Osteoblast (primary cell): ENCODE results near the gene PRUNE1. TPM values are rescaled to one million over a fixed set of nuclear protein-coding genes. Genes with fewer than 3 reads are reported as not detected.
A peak's percentile ranks its signal among the peaks of the same experiment; 100 is the strongest.

Experiments
- DNase-seq: peaks from one replicate; pipeline ENCODE4 v3.0.0; 2011; ENCODE audit warnings: low spot score, mixed read lengths; ENCODE audit not compliant: insufficient read length; ENCODE audit errors: missing footprints
- H2AFZ ChIP-seq: 2 replicates; pipeline ENCODE4 v1.6.0; 2011; ENCODE audit warnings: mild to moderate bottlenecking, low read length
- H3K27ac ChIP-seq: 2 replicates; pipeline ENCODE4 v1.5.1; 2011; ENCODE audit warnings: mild to moderate bottlenecking, low read depth, low read length, moderate library complexity
- H3K27me3 ChIP-seq: 2 replicates; pipeline ENCODE4 v1.6.0; 2012; ENCODE audit warnings: mild to moderate bottlenecking, control low read depth, inconsistent platforms, low read length, moderate library complexity; ENCODE audit not compliant: insufficient read depth
- H3K36me3 ChIP-seq: 2 replicates; pipeline ENCODE4 v1.5.1; 2011; ENCODE audit warnings: mild to moderate bottlenecking, low read length, control low read depth, moderate library complexity; ENCODE audit not compliant: insufficient read depth
- H3K4me1 ChIP-seq: 2 replicates; pipeline ENCODE4 v1.5.1; 2011; ENCODE audit warnings: mild to moderate bottlenecking, low read length, control low read depth, moderate library complexity; ENCODE audit not compliant: insufficient read depth
- H3K4me2 ChIP-seq: 2 replicates; pipeline ENCODE4 v1.6.0; 2011; ENCODE audit warnings: mild to moderate bottlenecking, low read length; ENCODE audit not compliant: insufficient read depth
- H3K4me3 ChIP-seq: fragments of 200-600 bp; sonication (generic); 3 replicates; pipeline ENCODE4 v1.5.1; 2012; ENCODE audit warnings: mild to moderate bottlenecking, low read length, inconsistent platforms; ENCODE audit not compliant: insufficient read depth
- H3K79me2 ChIP-seq: 2 replicates; pipeline ENCODE4 v1.6.0; 2012; ENCODE audit warnings: mild to moderate bottlenecking, low read length, control low read depth, inconsistent platforms; ENCODE audit not compliant: insufficient read depth
- H3K9me3 ChIP-seq: 2 replicates; pipeline ENCODE4 v1.5.1; 2011; ENCODE audit warnings: low read depth, low read length, control low read depth
- H4K20me1 ChIP-seq: 2 replicates; pipeline ENCODE4 v1.6.0; 2012; ENCODE audit warnings: mild to moderate bottlenecking, low read length, control low read depth; ENCODE audit not compliant: insufficient read depth
- total RNA-seq: library from RNA; depleted of rRNA; stranded (reverse); fragments of >200 nt; gene quantifications from 2 replicates; pipeline ENCODE4 v1.2.3, GENCODE V29; 2012
- TF ChIP-seq, protein P1 (sequence below): IDR thresholded peaks from 2 replicates; pipeline ENCODE4 v1.5.1; 2011; ENCODE audit warnings: mild to moderate bottlenecking, low read depth, low read length, moderate library complexity; ENCODE audit errors: extremely low read depth

Gene PRUNE1
- total RNA-seq, 1 donor = 11.6 TPM

DNA sequence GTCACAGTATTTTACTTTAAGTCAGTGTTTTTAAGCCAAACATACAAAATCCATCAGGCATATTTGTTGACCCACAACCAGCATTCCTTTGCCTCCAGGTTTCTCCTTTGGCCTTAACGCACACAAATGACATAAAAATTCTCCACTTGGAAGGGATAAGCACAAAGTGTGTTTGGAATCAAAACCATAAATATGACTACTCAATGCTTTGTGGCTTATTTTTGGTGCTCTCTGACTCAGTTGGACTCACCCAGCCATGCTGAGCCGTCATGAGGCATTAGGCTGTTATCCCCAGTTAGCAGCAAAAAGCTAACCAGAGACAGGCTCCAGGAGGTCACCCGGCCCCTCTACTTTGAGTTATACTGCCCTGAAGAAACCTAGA, 948 bp downstream of the PRUNE1 start:
- H2AFZ ChIP-seq = peak overlapping the region; percentile 99
- peak; percentile 82 for DNase-seq
- peak overlapping the region; percentile 91 for H3K27ac ChIP-seq
- peaks cover 49% of the 10 kb centered on the region for H3K4me1 ChIP-seq
- H3K4me2 ChIP-seq = peak overlapping the region; percentile 92
- no peaks in the 10 kb centered on the region for H3K27me3 ChIP-seq
- H3K36me3 ChIP-seq = no peaks in the 10 kb centered on the region
- TF ChIP-seq, protein P1, sequence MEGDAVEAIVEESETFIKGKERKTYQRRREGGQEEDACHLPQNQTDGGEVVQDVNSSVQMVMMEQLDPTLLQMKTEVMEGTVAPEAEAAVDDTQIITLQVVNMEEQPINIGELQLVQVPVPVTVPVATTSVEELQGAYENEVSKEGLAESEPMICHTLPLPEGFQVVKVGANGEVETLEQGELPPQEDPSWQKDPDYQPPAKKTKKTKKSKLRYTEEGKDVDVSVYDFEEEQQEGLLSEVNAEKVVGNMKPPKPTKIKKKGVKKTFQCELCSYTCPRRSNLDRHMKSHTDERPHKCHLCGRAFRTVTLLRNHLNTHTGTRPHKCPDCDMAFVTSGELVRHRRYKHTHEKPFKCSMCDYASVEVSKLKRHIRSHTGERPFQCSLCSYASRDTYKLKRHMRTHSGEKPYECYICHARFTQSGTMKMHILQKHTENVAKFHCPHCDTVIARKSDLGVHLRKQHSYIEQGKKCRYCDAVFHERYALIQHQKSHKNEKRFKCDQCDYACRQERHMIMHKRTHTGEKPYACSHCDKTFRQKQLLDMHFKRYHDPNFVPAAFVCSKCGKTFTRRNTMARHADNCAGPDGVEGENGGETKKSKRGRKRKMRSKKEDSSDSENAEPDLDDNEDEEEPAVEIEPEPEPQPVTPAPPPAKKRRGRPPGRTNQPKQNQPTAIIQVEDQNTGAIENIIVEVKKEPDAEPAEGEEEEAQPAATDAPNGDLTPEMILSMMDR = no peak
- H3K9me3 ChIP-seq = no peaks in the 10 kb centered on the region
- H3K79me2 ChIP-seq = peaks cover 30% of the 10 kb centered on the region
- H4K20me1 ChIP-seq = no peaks in the 10 kb centered on the region
- H3K4me3 ChIP-seq = peak overlapping the region; percentile 99

DNA sequence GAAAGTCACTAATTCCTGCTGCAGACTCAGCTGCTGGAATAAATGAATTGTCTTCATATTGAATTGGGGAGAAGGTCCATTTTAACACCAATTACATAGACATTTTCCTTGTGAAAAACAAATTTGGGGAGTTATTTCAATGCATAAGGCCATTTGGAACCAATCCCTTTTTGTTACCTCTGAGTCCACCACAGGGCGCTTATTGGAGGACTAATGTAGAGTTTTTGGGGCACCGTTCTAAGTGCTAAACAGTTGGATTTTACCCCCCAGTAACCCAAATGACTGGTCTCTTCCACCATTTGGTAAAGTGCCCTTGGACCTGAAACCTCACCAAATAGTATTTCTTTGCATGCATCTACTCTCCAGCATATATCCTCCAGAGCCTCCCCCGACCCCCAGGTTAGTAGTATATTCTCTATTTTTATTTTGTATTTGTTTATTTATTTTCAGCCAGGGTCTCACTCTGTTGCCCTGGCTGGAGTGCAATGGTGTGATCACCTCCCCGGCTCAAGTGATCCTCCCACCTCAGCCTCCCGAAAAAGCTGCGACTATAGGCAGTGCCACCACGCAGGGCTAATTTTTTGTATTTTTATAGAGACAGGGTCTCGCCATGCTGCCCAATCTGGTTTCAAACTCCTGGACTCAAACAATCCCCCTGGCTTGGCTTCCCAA, 1.6 kb downstream of the PRUNE1 start:
- H3K4me3 ChIP-seq = peak overlapping the region; percentile 99
- peak overlapping the region; percentile 91 for H3K27ac ChIP-seq
- H3K9me3 ChIP-seq = no peaks in the 10 kb centered on the region
- TF ChIP-seq, protein P1 = no peak
- peak overlapping the region; percentile 92 for H3K4me2 ChIP-seq
- peaks cover 26% of the 10 kb centered on the region for H3K79me2 ChIP-seq
- H3K27me3 ChIP-seq = no peaks in the 10 kb centered on the region
- no peaks in the 10 kb centered on the region for H4K20me1 ChIP-seq
- no peak overlapping the region for H2AFZ ChIP-seq
- no peak for DNase-seq
- no peaks in the 10 kb centered on the region for H3K36me3 ChIP-seq
- H3K4me1 ChIP-seq = peaks cover 48% of the 10 kb centered on the region

DNA sequence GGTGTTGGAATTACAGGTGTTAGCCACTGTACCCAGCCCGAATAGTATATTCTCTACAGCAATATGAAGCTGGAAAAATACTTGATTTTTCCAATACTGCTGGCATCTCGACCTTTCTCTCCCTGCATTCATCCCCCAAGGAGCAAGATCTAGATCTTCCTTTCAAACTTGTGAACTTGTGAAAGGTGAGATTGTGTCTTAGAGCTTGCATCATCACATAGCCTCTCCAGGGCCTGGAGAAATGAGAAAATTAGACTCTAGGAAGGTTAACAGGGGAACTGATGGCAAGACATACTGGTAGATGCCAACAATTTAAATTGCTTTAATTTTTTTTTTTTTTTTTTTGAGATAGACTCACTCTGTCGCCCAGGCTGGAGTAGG, 2.1 kb downstream of the PRUNE1 start:
- Histone ChIP-seq H3K4me2 (no peak overlapping the region), H3K27ac (no peak overlapping the region), H3K79me2 (peaks cover 24% of the 10 kb centered on the region), H4K20me1 (no peaks in the 10 kb centered on the region), H2AFZ (no peak overlapping the region), H3K36me3 (no peaks in the 10 kb centered on the region), H3K4me1 (peaks cover 45% of the 10 kb centered on the region), H3K27me3 (no peaks in the 10 kb centered on the region), H3K4me3 (no peak overlapping the region), H3K9me3 (no peaks in the 10 kb centered on the region)
- TF ChIP-seq, protein P1 = no peak
- DNase-seq = no peak

DNA sequence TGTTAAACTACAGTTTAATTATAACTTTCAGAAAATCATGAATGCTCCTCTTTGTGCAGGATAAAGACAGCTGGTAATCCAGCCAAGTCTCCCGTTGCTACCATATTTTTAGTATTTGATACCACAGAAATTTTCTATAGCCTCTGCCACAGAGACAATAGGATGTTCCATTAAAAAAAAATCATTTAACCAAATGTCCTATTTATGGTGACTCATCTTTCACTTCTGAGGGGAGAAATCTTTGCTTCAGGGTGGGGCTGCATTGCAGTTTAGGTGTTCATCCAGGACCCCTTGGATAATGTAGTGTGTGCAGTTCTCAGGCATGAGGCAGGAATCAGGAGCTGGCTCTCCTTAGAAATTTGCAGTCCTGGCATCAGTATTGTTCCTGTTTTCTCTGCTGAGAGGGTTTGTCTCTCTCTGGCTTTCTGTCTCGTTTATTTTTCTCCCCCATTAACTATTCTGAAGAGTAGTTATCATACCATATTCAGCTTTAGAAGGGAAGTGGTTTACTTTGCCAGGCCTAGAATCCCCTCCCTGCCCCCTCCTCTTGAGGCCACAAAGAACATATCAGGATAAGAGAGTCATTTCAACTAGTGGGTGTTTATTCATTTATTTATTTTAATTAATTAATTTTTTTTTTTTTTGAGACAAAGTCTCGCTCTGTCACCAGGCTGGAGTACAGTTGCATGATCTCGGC, 3.1 kb downstream of the PRUNE1 start:
- Histone ChIP-seq H4K20me1 (no peaks in the 10 kb centered on the region), H3K79me2 (peaks cover 15% of the 10 kb centered on the region), H3K27ac (no peak overlapping the region), H3K27me3 (no peaks in the 10 kb centered on the region), H3K36me3 (no peaks in the 10 kb centered on the region), H3K4me2 (no peak overlapping the region), H3K9me3 (no peaks in the 10 kb centered on the region), H3K4me1 (peaks cover 35% of the 10 kb centered on the region), H3K4me3 (no peak overlapping the region), H2AFZ (no peak overlapping the region)
- TF ChIP-seq, protein P1 = no peak
- DNase-seq = no peak
